ENCODE results near the gene FCN2. TPM values are rescaled to one million over a fixed set of nuclear protein-coding genes. Genes with fewer than 3 reads are reported as not detected.

The FCN2 gene
- total and polyA plus RNA-seq, 8 donors, result not detected

- Histone ChIP-seq H3K36me3 (no peaks in the 10 kb centered on the region), H3K9me3 (no peaks in the 10 kb centered on the region), H3K4me3 (no peak overlapping the region), H3K27ac (no peak overlapping the region), H3K27me3 (peaks cover 0 to 16% of the 10 kb centered on the region in 2 donors), H3K4me1 (peaks cover 7 to 10% of the 10 kb centered on the region in 2 donors)
- DNase-seq (no peak), ATAC-seq (no peak)
- intact Hi-C loops (cut with DNase I), result no loop called here
- TF ChIP-seq CTCF (IDR thresholded peaks at IDR 0.05), result no peak
These were observed 11.1 kb downstream of the FCN2 start for GRCh38 chr9:134891713-134892112.

- ATAC-seq (no peak), DNase-seq (no peak)
- TF ChIP-seq CTCF (IDR thresholded peaks at IDR 0.05), result no peak
- intact Hi-C loops (cut with DNase I), result no loop called here
- Histone ChIP-seq H3K9me3 (no peaks in the 10 kb centered on the region), H3K4me3 (no peak overlapping the region), H3K27ac (no peak overlapping the region), H3K36me3 (no peaks in the 10 kb centered on the region), H3K27me3 (peaks cover 0 to 11% of the 10 kb centered on the region in 2 donors), H3K4me1 (peaks cover 7 to 10% of the 10 kb centered on the region in 2 donors)
These were observed 11.6 kb downstream of the FCN2 start for GRCh38 chr9:134892221-134892620.

- H3K9me3 ChIP-seq, result no peaks in the 10 kb centered on the region
- intact Hi-C loops (cut with DNase I), result no loop called here
- H3K4me3 ChIP-seq, result no peak overlapping the region
- no peak for TF ChIP-seq CTCF (IDR thresholded peaks at IDR 0.05)
- ATAC-seq (no peak), DNase-seq (no peak)
- no peaks in the 10 kb centered on the region for H3K36me3 ChIP-seq
- peaks cover 7 to 10% of the 10 kb centered on the region in 2 donors for H3K4me1 ChIP-seq
- no peak overlapping the region for H3K27ac ChIP-seq
- H3K27me3 ChIP-seq, result peaks cover 0 to 4% of the 10 kb centered on the region in 2 donors
These were observed 12.3 kb downstream of the FCN2 start for GRCh38 chr9:134892820-134893420.

- no peak overlapping the region for H3K27ac ChIP-seq
- intact Hi-C loops (cut with DNase I), result no loop called here
These were observed 13.7 kb downstream of the FCN2 start for GRCh38 chr9:134894136-134894860.

More at GRCh38 chr9:134894136-134894860, 13.7 kb downstream of the FCN2 start:
- Histone ChIP-seq H3K9me3 (peaks cover 0 to 5% of the 10 kb centered on the region in 2 donors), H3K36me3 (no peaks in the 10 kb centered on the region), H3K4me3 (no peak overlapping the region), H3K27me3 (no peaks in the 10 kb centered on the region), H3K4me1 (peaks cover 7 to 10% of the 10 kb centered on the region in 2 donors)
- DNase-seq (no peak), ATAC-seq (no peak)
- no peak for TF ChIP-seq CTCF (IDR thresholded peaks at IDR 0.05)

Data from left lung (tissue), 10 donors.